ENCODE data around the gene SAT1.

- TF ChIP-seq CTCF (conservative IDR thresholded peaks at IDR 0.05) = no peak
- no peak for TF ChIP-seq ZFX (IDR thresholded peaks at IDR 0.05)
Observed at GRCh38 chrX:23810279-23810678, 27.3 kb downstream of the SAT1 start.
